Measurements from ENCODE around the gene LDLR.

GRCh38 chr19:11067356-11068113, 21.7 kb upstream of the LDLR start:
- TF ChIP-seq CTCF (IDR thresholded peaks at IDR 0.05; ENCODE audit: insufficient read depth, low read length, poor library complexity, severe bottlenecking) (no peak), EZH2phosphoT487 (conservative IDR thresholded peaks at IDR 0.05; ENCODE audit: low read length) (no peak)

Measured in SU-DHL-6 (cell line).